ENCODE results near the gene SLTM.
"Not testable (repeated sequence)": the region's sequence is repeated elsewhere in the genome, so short reads cannot be mapped to it uniquely, and the experiment has no call there.

The SLTM gene

DNA sequence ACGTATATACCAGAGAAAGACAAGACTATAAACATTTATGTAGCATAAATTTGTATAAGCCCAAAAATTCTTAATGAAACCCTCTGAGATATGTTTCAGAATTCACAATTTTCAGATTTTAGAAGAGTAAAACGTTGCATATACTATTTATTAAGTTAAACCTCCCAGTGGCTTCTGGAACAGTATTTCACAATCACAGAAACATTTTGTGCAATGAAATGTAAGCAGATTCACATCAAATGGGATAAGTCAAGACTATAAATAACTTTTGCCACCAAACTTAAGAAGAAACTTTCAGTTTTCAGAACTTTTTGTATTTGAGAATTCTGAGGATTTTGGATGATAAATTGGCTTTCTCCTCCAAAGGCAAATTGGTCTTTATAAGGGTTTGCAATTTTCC is 9.2 kb downstream of the SLTM start:
- DNase-seq = no peak

DNA sequence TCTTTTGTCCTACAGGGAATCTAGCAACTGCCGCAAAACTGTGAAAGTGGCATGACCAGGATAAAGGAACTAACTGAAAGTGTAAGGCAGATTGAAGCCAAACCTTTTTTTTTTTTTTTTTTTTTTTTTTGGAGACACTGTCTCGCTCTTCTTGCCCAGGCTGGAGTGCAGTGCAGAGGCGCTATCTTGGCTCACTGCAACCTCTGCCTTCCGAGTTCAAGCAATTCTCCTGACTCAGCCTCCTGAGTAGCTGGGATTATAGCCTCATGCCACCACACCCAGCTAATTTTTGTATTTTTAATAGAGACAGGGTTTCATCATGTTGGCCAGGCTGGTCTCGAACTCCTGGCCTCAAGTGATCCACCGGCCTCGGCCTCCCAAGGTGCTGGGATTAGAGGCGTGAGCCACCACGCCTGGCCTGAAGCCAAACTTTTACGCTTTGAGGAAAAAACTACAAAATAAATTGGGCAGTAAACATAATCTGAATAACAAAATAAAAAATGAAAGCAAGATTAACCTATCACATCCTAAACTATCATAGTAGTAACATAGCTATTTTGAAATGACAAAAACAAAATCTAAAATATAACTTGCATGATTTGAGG is 9.7 kb downstream of the SLTM start:
- DNase-seq = no peak

DNA sequence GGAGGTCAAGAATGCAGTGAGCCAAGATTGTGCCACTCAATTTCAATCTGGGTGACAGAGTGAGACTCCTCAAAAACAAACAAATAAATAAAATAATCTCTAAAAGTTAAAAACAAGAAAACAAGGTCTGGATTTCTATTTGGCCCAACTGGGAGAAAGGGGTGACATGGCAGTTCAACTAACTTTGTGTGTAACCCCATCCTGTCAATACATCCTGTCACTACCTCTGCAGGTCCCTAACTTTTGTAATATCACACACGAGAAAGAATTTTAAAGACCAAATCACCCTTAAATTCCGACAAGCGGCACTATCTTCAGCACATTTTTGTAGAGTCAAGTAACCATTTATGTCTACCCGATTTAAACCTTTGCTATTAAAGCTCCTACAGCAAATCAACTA is 10.2 kb downstream of the SLTM start:
- DNase-seq = no peak

DNA sequence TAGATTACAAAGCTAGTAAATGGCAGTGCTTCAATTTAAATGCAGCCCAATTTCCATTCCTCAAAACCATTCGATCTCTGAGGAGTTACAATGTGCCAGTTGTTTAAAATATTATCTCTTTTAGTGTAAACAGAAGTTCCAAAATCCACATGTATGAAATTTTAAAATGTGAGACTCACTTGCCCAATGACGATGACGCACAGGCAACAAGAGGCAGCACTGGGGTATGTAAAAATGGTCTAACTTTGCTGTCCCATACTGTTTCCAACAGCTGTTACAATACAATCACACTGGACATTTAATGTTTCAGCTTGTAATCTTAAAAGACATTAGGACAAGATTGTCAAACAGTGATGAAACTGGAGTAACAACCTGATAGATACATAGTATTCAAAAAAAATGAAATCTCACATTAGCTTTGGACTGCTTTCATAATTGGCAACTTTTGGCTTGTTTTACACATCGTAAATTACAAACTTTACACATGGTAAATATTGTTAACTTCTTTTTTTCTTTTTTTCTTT is 12.2 kb downstream of the SLTM start:
- DNase-seq = no peak

DNA sequence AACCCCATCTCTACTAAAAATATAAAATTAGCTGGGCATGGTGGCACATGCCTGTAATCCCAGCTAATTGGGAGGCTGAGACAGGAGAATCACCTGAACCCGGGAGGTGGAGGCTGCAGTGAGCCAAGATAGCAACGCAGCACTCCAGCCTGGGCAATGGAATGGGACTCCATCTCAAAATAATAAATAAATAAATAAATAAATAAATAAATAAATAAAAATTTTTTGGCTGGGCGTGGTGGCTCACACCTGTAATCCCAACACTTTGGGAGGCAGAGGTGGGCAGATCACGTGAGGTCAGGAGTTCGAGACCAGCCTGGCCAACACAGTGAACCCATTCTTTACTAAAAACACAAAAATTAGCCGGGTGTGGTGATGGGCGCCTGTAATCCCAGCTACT is 13.0 kb downstream of the SLTM start:
- not testable (repeated sequence) for DNase-seq

DNA sequence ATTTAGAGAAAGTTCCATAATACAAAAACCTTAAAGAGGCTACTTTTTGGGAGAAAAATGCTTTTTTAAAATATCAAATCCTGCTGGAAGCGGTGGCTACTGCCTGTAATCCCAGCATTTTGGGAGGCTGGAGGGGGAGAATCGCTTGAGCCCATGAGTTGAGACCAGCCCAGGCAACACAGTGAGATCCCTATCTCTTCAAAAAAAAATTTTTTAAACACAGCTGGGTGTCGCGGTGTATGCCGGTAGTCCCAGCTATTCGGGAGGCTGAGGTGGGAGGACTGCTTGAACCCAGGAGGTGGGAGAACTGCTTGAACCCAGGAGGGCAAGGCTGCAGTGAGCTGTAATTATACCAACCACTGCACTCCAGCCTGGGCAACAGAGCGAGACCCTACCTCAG is 14.2 kb downstream of the SLTM start:
- no peak for DNase-seq

DNA sequence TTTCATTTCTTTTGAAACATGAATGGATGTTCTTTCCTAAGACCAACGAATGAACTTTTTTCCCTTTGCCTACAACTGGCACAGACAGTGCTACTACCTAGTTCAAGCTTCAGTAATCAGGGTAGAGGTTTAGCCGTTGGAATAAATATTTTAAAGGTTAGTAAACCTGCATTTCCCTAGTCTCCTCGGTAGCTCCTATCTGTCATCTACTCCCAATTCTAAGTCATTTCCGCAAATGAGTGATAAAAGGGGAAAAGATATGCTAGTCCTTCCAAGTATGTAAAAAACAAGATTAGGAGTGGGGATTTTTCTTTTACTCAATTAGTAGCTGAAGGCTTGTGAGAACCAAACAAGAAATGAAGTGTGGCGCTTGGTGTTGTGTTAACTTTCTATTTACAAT is 15.2 kb downstream of the SLTM start:
- DNase-seq = no peak

DNA sequence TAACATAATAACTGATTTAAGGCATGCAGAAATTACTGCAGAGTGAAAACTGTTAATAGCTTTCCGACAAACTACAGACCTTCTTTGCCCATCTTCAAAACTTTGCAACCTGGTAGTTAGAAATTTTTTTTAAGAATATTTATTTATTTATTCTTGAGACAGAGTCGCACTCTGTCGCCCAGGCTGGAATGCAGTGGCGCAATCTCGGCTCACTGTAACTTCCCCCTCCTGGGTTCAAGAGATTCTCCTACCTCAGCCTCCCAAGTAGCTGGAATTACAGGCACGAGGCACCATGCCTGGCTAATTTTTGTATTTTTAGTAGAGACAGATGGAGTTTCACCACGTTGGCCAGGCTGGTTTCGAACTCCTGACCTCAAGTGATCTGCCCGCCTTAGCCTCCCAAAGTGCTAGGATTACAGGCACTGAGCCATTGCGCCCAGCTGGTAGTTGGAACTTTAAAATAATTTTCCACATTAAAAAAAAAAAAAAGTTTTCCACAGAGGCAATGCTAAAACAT is 15.8 kb downstream of the SLTM start:
- not testable (repeated sequence) for DNase-seq

DNA sequence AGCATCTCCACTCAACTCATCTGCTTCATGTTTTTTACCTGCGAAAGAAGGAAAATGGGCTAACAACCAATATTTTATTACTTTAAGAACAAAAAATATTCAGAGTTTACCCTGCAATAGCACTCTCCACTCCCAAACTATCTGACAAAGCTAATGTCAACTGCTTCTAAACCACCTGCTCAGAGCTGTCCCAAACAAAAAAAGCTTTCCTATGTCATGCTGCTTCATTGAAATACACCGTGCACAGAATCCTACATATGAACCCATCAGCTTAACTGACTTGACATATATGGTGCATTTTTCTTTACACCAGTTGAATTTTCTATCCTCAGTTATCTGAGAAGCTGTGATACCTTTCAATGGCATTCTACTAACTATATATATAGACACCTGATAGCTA is 16.5 kb downstream of the SLTM start:
- no peak for DNase-seq

DNA sequence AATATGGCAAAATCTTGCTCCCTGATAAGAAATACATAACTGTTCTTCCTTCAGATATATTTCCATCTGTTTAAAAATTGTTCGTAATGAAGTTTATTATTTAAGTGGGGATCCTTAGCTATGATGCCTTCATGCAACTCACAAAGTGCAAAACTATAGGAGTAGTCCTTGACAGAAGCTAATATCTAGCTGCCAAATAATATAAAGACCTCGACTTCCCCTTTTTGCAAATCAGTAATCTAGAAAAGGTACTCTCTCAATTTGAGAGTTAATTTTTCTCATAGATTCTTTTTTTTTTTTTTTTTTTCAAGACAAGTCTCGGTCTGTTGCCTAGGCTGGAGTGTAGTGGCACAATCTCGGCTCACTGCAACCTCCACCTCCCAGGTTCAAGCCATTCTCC is 23.0 kb downstream of the SLTM start:
- DNase-seq = no peak

DNA sequence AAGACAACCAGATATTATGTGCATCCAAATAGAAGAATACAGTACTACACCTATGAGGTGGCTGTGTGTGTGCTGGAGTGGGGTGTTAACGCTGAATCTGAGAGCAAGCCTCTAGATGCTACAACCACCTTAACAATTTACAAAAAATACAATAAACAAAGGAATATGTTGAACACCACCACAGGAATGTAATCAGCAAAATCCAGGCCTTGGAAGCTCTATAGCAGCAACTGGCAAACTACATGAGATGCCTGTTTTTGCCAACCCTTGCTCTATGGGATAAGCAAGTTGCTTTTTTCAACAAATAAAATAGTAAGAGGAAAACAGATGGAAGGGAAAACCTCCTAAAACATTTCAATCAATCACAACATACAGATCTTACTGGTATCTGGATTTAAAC is 23.9 kb downstream of the SLTM start:
- no peak for DNase-seq

DNA sequence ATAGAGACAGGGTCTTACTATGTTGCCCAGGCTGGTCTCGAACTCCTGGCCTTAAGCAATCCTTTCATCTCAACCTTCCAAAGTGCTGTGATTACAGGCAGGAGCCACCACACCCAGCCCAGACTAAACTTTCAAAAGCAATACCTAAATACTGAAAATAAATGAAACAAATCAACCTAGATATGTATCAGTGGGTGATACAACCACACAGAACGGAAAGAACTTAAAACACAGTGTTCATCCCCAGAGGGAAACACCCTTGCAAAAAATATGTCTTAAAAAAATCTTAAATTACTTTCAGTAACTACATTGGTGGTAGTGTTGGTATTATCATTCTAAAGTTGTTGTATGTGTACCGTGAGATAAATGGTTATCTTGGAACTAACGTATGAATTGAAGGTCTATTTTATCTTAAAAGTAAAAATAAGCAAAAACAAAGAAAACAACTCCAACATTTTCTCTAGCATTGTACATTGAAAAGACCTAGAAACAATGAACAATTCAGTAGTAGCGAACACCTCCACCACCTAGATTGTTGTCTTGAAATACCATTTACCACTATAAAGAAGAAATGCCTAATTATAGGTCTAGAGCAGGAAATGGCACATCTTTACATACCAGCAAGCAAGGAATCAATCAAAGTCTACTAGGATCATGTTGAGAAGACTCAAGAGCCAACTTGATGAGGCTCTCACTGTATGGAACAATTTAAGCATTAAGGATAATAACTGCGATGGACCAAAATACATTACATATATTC is 24.7 kb downstream of the SLTM start:
- DNase-seq = no peak

DNA sequence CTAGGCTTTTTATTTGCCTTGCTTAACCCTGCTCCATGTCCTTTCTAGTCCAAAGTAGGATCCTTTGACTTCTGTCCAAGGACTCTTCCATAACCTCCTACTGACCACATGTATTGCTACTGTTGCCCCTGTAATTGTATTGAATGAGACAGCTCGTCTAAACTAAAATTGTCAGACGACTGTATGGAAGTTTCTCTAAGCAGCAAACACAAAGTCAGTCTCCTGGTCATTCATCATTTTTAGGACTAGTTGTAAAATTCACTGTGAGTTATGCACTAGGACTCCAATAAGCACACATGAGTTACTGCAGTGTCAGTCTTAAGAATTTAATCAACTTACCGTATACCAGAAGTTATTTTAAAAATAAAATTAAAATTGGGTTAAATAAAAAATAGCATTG is 32.8 kb downstream of the SLTM start:
- no peak for DNase-seq

DNA sequence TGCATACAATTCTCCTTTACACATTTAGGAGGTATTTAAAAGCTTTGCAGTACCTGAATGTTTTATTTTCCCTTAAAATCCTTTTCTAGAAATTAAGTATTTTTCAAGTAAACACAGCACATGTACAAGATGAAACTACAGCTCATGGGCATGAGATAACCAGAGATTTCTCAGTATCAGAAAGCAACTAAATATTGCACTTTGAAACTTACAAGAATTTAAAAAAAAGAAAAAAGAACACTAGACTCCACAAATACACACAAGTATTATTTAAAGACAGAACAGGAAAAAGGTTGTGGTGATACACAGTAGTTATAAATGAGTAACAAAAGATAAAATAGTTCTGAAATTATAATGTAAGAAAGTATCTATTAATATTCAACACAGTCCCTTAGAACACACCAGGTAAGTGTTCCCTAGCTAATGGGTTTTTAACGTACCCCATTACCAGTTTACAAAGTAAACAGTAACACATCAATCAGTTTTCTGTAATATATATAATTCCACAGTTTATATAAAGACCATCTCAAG is 35.3 kb downstream of the SLTM start:
- no peak for DNase-seq

DNA sequence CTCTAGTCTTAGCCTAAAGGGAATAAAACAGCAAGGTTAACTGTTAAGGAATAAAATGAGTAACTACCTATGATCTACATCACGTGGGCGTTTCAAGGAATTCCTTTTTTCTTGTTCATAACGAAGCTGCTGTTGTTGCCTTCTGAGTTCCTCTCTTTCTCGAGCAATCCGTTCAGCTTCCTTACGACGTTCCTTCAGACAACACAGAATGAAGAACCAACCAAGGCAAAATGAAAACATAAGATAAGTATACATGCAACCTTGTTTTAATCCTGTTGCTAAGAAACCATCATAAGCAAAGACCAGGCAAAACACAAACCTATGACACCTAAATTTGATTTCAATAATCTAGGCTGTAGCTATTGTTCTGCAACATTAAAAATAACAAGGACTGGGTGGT is 44.1 kb downstream of the SLTM start:
- DNase-seq = no peak

DNA sequence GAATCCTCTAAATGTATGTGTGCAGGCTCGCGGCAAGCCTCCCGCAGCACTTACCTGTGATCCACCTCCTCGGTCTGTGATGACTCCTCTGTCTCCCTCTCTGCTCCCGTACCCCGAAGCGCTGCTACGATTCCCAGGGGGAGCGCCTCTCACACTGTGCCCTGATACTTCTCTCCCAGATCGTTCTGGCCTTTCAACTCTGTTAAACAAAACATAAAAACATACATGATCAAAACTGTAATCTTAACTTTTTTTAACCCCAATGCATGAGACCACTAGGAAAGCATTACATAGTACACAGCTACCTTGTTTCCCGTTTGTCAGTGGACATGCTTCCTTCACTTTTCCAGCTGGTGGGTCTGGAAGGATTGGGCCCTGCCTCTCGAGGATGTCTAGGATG is 46.6 kb downstream of the SLTM start:
- no peak for DNase-seq

DNA sequence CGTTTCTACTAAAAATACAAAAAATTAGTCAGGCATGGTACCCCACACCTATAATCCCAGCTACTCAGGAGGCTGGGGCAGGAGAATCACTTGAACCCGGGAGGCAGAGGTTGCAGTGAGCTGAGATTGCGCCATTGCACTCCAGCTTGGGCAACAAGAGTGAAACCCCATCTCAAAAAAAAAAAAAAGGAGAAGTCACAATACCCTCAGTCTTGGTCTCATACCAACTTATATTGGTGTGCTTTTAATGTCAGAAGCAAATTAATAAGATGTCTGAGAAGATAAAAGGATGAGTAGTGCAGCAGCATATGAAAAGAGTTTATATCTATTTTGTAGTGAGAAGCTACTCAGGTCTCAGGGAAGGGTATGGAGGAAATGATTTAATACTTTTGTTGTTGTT is 49.6 kb downstream of the SLTM start:
- not testable (repeated sequence) for DNase-seq

DNA sequence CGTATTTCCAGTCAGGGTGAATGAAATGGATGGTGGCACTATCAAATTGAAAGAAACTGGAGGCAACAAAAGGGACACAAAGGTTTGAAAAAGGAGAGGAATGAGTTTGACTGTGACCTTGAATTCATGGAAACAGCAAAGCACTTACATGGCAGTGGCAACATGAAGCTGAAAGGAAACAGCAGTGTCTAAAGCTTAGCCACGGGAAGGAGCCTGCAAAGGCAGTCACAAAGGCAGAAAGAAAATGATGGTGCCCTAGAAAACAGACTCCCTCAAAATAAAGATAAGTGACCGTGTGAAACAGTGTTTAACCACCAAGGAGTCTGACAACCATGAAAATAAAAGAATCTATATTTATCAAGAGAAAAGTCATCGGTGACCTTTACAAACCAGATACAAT is 51.2 kb downstream of the SLTM start:
- no peak for DNase-seq

DNA sequence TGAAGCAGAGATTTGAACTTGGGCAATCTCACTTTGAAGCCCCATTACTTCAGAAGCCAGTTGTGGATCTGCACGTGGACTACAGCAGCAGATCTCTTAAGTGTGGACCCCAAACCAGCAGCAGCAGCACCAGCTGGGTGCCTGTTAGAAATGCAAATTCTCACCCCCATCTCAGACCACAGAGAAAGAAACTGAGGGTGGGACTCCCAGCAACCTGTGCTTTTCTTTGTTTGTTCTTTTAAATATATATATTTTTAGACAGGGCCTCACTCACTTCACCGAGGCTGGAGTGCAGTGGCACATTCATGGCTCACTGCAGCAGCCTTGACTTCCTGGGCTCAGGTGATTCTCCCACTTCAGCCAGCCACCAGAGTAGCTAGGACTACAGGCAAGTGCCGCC is 53.2 kb downstream of the SLTM start:
- DNase-seq = no peak

DNA sequence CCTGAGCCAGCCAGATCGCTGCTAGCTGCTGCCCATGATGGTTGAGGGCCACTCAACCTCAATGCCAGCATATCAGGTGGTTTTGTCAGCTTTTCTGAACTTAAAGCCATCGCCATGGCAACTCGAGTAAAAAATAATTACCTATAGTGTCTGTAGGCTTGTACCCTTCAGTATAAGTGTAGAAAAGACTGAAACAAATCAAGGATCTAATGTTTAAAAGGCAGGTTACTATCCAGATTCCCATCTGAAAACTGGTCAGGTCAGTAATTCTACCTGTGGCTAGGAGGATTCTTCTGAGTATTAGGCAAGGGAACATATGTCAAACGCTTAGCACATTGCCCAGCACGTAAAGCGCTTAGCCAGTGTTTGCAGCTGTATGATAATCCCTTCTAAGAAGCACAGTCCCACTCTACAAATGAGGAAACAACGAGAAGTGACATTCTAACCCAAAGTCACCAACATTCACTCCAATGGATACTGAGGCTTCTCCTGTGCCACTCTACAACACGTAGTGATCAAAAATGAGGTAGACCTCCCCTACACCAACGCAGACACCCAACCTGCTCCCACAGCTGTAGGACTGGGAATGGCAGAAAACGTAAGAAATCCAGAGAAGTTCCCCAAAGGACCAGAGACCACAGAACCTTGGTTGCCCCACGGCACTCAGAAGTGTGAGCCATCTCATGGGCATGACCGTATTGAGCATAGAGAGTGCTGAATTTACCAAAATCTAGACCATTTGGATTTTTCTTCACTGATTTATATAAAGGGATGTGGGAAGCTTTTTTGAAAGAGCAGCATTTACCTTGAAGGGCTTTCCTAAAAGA is 55.3 kb downstream of the SLTM start:
- no peak for DNase-seq

DNA sequence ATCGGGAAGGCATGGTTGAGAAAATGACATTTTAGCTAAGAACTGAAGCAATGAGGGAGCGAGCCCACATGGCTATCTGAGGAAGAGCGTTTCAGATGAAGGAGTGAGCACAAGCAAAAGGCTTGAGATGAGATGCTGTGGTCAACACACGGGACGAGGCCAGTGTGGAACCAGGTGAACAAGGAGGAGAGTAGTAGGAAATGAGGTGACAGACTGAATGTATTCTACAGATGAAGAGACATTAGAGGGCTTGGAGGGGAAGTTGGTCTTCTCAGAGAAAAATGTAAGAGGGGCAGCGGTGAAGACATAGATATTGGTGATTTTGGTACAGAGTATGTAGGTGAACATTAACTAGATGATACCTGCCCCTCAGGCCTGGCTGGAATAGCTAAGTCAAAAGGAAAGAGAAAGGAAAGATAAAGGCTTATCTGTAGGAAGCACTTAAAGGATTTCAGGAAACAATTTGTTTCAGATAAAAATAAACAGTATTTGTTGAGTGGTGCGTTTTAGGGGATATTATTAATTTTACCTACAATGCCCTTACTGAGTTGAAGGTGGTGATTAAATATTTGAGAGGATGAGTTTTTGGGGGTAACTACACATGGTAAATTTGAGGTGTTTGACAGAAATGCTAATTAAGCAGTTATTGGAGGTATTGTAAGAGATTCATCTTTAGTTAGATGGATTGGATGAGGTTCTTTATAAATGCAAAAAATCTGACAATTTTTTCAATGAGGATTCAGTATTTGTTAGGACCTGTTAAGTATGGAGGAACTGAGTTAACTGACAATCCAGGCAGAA is 57.0 kb downstream of the SLTM start:
- DNase-seq = no peak

DNA sequence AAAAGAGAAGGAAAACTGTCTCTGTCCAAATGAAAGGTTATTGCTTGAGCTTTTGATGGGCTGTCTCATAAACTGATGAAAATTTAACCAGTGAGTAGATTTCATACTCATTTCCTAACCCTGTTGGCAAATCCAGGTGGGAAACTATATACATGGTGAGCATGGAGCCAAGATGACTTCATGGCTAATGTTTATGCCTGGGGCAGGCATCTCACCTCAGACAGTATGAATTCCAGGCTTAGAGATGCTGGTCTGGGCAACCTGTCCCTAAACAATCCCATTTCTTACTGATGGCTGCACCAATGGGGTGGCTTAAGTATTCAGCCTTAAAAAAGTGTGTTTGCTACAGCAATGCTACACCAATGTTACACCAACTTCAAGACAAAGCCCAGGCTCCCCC is 58.1 kb downstream of the SLTM start:
- DNase-seq = no peak

DNA sequence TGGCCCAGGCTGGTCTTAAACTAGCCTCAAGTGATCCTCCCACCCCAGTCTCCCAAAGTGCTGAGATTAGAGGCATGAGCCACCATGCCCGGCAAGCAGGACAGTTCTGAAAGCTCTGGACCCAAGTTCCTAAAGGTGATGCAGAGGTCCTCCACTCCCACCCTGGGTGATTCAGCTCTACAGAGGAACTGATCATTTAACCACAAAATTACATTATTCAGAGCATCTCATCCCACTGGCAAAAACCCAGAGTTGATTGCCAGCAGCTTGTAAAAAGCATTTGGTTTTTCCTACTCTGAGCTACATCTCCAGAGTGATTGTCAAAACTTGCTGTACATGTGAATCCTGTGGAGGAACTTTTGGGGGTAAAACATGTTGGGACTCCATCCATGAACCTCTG is 60.2 kb downstream of the SLTM start:
- DNase-seq = no peak
